ENCODE results near the gene MSL3B.

The MSL3B gene

GRCh38 chr2:233820774-233821105, 47.4 kb downstream of the MSL3B start:
- in situ Hi-C loops (cut with MboI; ENCODE audit: low pct_unique_long_range_greater_than_20kb, low sequenced_read_pairs, unreplicated experiment), result no loop called here
- TF ChIP-seq CTCF (IDR thresholded peaks at IDR 0.05; ENCODE audit: extremely low read depth, insufficient read depth, missing control alignments), result no peak

GRCh38 chr2:233819884-233820773, 48.1 kb downstream of the MSL3B start:
- TF ChIP-seq CTCF (IDR thresholded peaks at IDR 0.05; ENCODE audit: extremely low read depth, insufficient read depth, missing control alignments), result no peak
- in situ Hi-C loops (cut with MboI; ENCODE audit: low pct_unique_long_range_greater_than_20kb, low sequenced_read_pairs, unreplicated experiment), result no loop called here
- DNase-seq (ENCODE audit: low spot score), result no peak

More at GRCh38 chr2:233820774-233821105, 47.4 kb downstream of the MSL3B start:
- no peak for DNase-seq (ENCODE audit: low spot score)

GRCh38 chr2:233818639-233819621, 49.3 kb downstream of the MSL3B start:
- in situ Hi-C loops (cut with MboI; ENCODE audit: low pct_unique_long_range_greater_than_20kb, low sequenced_read_pairs, unreplicated experiment), result no loop called here
- no peak for DNase-seq (ENCODE audit: low spot score)
- no peak for TF ChIP-seq CTCF (IDR thresholded peaks at IDR 0.05; ENCODE audit: extremely low read depth, insufficient read depth, missing control alignments)

- in situ Hi-C loops (cut with MboI; ENCODE audit: low pct_unique_long_range_greater_than_20kb, low sequenced_read_pairs, unreplicated experiment), result no loop called here
- no peak for DNase-seq (ENCODE audit: low spot score)
- no peak for TF ChIP-seq CTCF (IDR thresholded peaks at IDR 0.05; ENCODE audit: extremely low read depth, insufficient read depth, missing control alignments)
These were observed 50.1 kb downstream of the MSL3B start for GRCh38 chr2:233817995-233818638.

GRCh38 chr2:233817361-233817911, 50.8 kb downstream of the MSL3B start:
- no peak for DNase-seq (ENCODE audit: low spot score)
- no peak for TF ChIP-seq CTCF (IDR thresholded peaks at IDR 0.05; ENCODE audit: extremely low read depth, insufficient read depth, missing control alignments)
- in situ Hi-C loops (cut with MboI; ENCODE audit: low pct_unique_long_range_greater_than_20kb, low sequenced_read_pairs, unreplicated experiment), result no loop called here

GRCh38 chr2:233816771-233817170, 51.4 kb downstream of the MSL3B start:
- no peak for TF ChIP-seq CTCF (IDR thresholded peaks at IDR 0.05; ENCODE audit: extremely low read depth, insufficient read depth, missing control alignments)
- in situ Hi-C loops (cut with MboI; ENCODE audit: low pct_unique_long_range_greater_than_20kb, low sequenced_read_pairs, unreplicated experiment), result no loop called here
- no peak for DNase-seq (ENCODE audit: low spot score)

Data from GM13977 (cell line).